Endometrial microvascular endothelial cells (primary cell): ENCODE results near the gene OSGIN1. TPM values are rescaled to one million over a fixed set of nuclear protein-coding genes. Genes with fewer than 3 reads are reported as not detected.

Experiments
- in situ Hi-C: cut with HindIII; loops from 2 replicates; pipeline ENCODE4 v1.10.0; 2017; ENCODE audit warnings: low sequenced_read_pairs, low pct_unique_long_range_greater_than_20kb; ENCODE audit errors: inconsistent ontology term
- total RNA-seq: library from RNA; depleted of rRNA; stranded (reverse); fragments of >200 nt; gene quantifications from one replicate; pipeline ENCODE4 v1.2.3, GENCODE V29; 2015; ENCODE audit errors: inconsistent ontology term

The OSGIN1 gene
- total RNA-seq, 1 donor from 2014 or later = 11.1 TPM

DNA sequence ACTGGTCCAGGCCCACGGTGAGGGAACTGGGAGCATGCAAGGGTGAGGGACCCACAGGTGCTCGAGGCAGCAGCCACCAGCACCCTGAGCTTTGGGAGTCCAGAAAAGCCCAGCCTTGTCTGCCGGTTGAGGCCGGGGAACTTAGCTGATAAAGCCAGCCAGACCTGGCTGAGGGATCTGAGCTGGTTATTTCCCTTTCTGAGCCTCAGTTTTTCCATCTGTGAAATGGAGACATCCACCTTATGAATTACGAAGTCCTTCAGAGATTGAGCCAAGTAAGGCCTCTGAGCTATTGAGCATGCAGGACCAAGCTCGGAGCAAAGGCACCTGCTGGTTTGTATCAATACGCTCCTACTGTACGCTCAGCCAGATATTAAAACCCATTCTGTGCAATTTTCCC, 28.8 kb downstream of the OSGIN1 start:
- in situ Hi-C loops = no loop called here

DNA sequence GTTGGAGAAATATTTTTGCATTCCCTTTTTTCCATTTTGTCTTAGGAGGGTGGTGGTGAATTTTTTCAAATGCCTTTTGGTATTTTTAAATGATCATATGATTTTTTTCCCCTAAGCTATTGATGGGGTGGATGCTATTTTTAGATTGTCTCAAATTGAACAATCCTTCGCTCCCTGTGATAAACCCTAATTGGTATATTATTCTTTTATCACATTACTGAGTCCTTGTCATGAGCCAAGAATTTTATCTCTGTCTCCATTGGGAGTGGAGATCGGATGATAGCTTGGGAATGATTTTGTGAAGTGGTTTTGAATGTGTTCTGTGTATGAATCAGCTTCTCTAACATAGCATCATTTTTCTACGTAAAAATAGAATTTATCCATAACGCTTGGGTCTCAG, 30.5 kb downstream of the OSGIN1 start:
- in situ Hi-C loops = no loop called here

DNA sequence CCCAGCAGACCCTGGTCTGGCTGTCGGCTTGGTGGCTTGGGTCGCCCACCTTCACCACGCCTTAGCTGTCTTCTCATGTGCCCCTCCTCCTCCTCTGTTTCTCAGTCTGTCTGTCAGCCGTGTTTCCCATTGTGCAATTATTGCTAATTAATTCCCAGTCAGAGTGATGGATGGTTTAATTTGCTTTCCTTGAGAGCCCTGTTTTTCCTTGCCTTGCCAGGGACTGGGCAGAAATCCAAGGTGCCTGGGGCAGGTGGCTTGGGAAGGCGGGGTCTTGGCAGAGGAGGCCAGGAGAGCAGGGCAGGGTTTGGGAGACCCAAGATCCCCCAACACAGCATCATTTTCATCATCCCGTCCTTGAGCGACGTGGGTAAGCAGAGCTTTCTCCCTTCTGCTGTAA, 36.3 kb downstream of the OSGIN1 start:
- in situ Hi-C loops = no loop called here

DNA sequence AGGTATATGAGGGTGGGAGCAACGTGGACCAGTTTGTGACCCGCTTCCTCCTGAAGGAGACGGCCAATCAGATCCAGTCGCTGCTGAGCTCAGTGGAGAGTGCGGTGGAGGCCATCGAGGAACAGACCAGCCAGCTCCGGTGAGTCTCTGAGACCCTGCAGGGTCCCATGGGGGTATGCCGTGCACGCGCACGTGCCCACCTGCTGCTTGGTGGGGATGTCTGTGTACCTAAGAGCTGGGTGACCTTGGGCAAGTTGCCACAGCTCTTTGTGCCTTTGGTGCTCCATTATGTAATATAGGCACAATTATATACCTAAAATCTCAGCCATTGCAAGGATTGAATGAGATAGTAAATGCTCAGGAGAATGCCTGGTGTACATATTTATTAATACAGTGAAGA, 37.5 kb downstream of the OSGIN1 start:
- in situ Hi-C loops = no loop called here

DNA sequence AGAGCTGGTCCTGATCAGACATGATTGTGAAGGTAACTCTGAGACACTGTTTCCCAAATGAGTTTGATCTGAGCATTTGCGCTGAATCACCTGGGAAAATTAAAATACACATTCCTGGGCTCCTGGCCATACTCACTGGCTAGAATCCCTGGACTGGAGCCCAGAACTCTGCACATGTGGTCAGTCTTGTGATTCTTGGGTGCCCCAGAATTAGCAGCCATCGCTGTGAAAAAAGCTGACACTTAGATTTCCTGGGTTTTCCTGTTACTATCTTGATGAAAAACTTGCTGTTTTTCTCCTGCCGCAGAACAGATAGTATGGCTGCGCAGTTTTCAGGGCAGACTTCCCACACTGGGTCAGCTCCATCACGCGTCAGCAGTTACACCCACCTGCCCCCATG, 39.6 kb downstream of the OSGIN1 start:
- in situ Hi-C loops = no loop called here

DNA sequence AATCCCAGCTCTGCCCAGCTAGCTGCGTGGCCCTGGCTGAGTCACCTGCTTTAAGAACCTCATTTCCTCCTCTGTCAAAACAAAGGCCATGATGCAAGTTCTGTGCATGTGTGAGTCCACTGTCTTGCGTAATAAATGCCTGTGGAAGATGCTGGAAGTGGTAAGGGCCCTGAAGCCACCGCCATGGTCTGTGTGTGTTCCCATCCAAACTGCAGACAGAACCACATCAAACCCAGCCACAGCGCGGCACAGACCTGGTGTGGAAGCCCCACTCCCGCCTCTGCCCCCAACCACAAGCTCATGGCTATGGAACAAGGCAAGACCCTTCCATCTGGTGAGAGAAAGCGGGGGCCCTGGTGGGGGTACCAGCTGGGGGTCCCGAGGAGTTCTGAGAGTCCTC, 41.0 kb downstream of the OSGIN1 start:
- in situ Hi-C loops = no loop called here

DNA sequence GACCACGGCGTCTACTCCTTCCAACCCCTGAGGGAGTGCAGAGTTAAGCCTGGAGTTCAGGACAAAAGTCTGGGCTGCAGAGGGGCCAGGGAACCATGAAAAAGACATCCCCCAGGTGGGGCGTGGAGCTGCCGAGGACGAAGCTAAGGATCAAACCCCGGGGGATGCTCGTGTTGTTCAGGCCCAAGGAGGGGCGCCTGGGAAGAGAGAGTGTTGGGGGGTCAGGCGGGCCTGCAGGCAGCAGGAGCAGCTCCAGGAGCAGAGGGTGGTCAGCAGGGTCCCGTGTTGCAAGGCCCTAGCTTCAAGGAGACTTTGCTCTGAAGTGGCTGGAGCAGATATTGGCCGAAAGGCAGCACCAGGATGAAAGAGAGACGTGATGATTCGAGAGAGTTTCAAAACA, 41.7 kb downstream of the OSGIN1 start:
- in situ Hi-C loops = no loop called here

DNA sequence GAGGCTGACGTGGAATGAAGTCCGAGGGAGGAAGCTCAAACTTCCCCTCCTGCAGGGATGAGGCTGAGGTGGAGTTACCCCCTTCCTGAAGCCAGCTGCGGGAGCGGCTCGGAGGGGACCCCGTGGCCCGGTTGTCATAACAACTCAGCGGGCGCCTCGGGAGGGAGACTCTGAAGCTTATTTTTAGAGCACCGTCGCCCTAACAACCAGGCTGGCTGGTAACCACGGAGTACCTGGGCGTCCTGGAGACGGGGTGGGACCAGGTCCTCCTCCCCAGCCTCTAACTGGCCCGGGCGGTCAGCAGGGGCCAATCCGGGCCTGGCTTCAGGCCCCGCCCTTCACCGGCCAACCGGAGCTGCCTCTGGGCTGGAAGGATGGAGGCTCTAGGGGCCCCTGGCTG, 42.7 kb downstream of the OSGIN1 start:
- in situ Hi-C loops = no loop called here

DNA sequence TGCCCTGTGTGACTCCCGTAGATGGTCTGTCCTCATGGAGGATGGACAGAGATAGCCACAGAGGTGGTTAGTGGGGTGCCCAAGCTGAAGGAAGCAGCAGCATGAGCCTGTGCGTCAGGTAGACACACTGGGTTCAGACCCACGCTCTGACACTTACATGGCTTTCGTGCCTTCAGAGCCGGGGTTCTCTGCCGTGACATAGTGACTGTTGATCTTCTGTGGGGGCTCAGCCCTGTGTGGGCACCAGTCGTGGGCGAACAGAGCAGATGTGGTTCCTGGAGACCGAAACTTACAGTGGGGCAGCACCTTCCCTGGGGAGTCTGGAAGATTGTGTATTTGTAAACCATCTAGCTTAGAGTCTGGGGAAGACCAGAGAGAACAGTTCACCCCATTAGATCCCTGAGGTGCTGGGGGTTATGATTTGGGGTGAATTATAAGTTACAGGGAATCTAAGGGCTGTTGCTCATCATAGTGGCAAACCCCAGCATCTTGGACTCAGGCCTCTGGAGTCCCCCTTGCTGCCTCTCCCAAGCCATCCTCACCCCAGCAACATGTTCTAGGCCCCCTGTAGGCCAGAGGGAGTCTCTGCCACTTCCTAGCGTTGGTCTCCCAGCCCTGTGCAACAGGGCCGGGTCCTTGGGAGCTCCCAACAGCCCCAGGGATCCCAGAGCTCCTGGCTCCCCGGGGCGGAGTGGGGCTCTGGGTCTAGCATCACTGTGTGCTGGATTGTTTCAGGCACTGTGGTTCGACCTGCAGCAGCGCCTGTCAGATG, 43.6 kb downstream of the OSGIN1 start:
- in situ Hi-C loops = no loop called here

DNA sequence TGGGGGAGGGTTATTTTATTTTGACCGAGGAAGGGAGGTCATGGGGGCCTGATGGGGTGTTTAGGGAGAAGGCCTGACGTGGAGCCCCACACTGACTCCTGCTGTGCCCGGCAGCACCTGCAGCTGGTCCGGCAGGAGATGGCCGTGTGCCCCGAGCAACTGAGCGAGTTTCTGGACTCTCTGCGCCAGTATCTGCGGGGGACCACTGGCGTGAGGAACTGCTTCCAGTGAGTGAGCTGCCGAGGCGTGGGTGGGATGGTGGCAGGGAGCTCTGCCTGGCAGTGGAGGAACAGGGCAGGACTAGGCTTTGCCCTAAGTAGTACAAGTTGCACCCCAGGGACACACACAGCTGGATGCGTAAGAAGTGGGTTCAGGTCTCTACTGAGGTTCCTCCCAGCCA, 45.1 kb downstream of the OSGIN1 start:
- in situ Hi-C loops = no loop called here

DNA sequence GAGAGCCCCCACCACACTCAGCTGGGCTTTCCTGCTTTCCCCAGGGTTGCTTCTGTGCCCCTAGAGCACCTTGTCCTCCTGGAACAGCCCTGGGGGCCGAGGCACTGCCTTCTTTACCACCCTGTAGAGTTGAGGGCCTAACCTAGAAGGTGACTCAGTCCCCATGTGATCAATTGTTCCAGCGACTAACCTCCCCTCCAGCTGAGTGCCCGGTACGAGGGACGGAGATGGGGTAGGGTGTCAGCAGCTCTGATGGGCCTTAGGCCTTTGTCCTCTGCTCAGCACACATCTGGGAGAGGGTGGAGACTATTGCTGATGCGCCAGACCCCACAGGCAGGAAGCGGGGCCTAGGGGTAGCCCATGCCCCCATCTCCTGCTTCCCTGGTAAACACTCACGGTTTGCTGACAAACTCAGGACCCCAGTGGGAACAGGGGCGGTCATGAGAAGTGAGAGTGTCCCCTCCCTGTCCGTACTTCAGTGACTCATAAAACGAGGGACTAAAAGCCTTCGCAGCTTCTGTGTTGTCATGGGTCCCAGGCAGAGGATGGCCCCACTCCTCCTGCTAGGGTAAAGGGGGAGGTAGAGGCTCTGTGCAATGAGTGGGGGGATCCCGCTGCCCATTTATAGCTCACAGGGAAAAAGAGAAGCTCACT, 48.1 kb downstream of the OSGIN1 start:
- in situ Hi-C loops = no loop called here

DNA sequence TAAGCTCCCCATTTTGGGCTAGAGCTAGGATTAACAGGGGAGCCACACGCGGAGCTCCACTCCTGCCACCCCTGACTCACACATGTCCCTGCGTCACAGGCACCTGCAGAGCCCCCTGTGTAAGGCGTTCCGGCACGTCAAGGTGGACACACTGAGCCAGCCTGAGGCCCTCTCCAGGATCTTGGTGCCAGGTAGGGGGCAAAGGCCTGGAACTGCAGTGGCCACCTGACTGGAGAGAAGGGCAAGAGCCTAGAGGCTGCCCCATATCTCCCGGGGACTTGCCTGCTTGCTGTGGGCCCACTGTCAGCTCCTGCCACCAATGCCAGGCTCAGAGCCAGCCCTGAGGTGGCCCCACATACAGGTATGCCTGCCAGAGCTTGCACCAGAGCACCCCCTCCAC, 48.7 kb downstream of the OSGIN1 start:
- in situ Hi-C loops = no loop called here

DNA sequence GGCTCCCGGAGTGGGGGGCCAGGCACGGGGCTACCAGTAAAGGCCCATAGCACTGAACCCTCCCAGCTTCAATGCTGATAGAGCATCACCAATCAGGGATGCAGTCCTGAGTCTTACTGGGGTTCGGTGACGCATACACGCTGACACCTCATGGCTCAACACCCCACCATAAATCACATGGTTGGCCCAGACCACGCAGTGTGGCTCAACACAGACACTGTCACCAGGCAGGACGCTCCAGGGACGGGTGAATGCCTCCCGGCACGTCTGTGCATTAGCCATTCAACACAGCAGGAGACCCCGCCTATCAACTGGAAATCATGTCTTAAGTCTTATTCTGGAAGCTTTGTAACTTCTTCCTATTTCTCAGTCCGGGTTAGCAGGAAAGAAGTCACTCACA, 50.0 kb downstream of the OSGIN1 start:
- in situ Hi-C loops = no loop called here

DNA sequence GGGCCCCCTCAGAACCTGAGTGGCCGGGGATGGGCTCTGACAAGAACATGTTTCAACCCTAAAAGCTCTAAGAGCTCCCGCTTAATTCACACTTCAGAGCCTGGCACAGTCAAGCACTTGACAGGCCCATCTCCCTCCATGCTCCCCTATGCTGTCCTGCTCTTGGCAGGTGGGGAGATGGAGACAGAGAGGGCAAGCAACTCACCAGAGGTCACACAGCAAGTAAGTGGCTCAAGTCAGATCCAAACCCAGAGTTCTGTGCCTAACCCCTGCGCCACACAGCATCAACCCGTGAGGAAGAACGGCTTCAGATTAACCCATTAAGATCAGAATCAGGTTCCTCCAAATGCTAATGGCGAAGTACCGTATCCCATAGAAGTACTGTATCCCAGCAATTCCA, 51.4 kb downstream of the OSGIN1 start:
- in situ Hi-C loops = no loop called here

DNA sequence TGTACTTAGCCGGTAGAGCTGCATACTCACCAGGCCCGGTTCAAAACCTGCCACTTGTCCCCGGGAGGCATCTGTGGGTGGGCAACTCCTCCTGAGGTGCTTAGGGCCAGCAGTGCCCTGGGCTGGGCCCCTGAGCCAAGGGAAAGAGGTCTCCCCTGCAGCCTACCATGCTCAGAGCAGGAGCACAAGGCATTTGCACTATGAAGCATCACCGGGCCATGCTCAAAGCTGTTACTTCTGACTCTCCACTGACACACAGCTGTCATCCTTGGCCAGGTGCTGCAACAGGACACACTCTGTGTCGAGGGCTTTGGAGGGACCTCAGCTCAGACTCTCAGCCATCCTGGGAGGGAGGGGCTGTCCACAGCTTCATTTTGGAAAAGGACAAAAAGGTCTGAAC, 52.4 kb downstream of the OSGIN1 start:
- in situ Hi-C loops = no loop called here

DNA sequence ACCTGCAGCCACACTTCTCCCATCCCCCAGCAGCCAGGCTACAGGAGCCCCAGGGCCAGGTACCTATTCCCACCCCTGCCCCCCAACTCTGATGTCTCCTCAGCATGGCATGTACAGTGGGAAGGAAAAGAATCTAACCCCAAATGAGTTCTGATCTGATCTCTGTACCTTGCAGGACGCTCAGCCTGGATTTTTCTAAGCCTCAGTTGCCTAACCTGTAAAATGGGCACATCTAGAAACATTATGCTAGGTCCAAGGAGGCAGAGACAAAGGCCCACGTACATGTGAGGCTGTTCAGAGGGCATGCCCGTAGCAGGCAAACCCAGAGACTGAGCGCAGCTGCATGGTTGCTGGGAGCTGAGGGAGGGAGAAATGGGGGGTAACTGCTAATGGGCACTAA, 54.5 kb downstream of the OSGIN1 start:
- in situ Hi-C loops = no loop called here

DNA sequence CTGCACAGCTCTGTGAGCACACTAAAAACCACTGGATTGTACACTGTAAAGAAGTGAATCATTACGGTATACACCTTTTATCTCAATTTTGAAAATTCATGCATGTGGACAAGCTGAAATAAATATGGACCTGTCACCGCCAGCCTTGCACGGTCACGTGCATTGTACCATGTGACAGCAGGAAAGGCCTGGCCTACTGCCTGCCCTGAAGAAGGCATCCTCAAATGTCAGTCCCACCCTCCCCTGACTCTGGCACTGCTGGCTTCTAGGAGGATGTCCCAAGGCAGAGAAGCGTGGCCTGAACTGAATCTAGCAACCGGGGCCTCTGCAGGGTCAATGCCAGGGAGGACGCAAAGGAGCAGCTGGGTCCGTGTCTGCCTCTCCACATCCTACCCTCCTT, 54.9 kb downstream of the OSGIN1 start:
- in situ Hi-C loops = no loop called here

DNA sequence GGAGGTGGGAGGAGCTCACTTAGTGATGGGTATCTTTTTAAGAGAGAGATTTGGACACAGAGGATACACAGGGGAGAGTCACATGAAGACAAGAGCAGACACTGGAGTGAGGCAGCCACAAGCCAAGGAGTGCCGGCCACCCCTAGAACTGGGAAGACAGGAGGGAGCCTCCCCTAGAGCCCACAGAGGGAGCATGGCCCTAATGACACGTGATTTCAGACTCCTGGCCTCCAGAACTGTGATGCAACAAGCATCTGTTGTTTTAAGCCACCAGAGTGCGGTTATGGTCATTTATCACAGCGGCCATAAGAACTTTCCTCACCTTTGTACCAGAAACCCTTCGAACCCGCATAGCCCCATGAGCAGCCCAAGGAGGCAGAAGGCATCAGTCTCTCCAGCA, 56.2 kb downstream of the OSGIN1 start:
- in situ Hi-C loops = no loop called here

DNA sequence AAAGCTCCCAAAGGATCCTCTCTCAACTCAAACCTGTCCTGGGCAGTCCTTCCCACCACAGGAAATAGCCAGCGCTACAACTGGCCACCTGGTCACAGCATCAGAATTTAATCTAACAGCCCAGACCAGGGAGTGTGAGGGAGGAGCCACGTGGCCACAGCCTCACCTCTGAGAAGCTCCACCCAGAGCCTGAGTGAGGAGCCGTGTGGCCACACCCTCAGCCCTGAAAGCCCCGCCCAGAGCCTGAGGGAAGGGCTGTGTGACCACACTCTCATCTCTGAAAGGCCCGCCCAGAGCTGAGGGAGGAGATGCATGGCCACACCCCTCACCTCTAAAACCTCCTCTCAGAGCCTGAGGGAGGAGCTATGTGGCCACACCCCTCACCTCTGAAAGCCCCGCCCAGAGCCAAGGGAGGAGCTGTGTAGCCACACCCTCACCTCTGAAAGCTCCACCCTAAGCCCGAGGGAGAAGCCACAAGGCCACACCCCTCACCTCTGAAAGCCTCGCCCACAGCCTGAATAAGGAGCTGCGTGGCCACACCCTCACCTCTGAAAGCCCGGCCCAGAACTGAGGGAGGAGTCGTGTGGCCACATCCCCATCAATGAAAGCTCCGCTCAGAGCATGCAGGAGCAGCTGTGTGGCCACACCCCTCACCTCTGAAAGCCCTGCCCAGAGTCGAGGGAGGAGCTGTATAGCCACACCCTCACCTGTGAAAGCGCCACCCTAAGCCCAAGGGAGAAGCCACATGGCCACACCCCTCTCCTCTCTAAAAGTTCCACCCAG, 60.9 kb downstream of the OSGIN1 start:
- in situ Hi-C loops = no loop called here
